ENCODE measurements around the gene MAPK8IP1. TPM values are rescaled to one million over a fixed set of nuclear protein-coding genes. Genes with fewer than 3 reads are reported as not detected.

Gene MAPK8IP1
- total RNA-seq, 1 donor from 2014 or later = 10.1 TPM

GRCh38 chr11:45846174-45846675 is 39.2 kb upstream of the MAPK8IP1 start:
- Mint-ChIP-seq H3K9me3 (ENCODE audit: unreplicated experiment) (no peaks in the 10 kb centered on the region), H3K4me3 (ENCODE audit: unreplicated experiment) (no peak overlapping the region), H3K27me3 (ENCODE audit: unreplicated experiment) (peaks cover 26% of the 10 kb centered on the region), H3K4me1 (ENCODE audit: unreplicated experiment) (peaks cover 21% of the 10 kb centered on the region), H3K27ac (ENCODE audit: unreplicated experiment) (peak overlapping the region; percentile 74), H3K36me3 (ENCODE audit: unreplicated experiment) (no peaks in the 10 kb centered on the region)
- DNase-seq (ENCODE audit: extremely low spot score, unreplicated experiment) = no peak
- TF ChIP-seq, protein P1, sequence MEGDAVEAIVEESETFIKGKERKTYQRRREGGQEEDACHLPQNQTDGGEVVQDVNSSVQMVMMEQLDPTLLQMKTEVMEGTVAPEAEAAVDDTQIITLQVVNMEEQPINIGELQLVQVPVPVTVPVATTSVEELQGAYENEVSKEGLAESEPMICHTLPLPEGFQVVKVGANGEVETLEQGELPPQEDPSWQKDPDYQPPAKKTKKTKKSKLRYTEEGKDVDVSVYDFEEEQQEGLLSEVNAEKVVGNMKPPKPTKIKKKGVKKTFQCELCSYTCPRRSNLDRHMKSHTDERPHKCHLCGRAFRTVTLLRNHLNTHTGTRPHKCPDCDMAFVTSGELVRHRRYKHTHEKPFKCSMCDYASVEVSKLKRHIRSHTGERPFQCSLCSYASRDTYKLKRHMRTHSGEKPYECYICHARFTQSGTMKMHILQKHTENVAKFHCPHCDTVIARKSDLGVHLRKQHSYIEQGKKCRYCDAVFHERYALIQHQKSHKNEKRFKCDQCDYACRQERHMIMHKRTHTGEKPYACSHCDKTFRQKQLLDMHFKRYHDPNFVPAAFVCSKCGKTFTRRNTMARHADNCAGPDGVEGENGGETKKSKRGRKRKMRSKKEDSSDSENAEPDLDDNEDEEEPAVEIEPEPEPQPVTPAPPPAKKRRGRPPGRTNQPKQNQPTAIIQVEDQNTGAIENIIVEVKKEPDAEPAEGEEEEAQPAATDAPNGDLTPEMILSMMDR (IDR thresholded peaks at IDR 0.05) = no peak

DNA sequence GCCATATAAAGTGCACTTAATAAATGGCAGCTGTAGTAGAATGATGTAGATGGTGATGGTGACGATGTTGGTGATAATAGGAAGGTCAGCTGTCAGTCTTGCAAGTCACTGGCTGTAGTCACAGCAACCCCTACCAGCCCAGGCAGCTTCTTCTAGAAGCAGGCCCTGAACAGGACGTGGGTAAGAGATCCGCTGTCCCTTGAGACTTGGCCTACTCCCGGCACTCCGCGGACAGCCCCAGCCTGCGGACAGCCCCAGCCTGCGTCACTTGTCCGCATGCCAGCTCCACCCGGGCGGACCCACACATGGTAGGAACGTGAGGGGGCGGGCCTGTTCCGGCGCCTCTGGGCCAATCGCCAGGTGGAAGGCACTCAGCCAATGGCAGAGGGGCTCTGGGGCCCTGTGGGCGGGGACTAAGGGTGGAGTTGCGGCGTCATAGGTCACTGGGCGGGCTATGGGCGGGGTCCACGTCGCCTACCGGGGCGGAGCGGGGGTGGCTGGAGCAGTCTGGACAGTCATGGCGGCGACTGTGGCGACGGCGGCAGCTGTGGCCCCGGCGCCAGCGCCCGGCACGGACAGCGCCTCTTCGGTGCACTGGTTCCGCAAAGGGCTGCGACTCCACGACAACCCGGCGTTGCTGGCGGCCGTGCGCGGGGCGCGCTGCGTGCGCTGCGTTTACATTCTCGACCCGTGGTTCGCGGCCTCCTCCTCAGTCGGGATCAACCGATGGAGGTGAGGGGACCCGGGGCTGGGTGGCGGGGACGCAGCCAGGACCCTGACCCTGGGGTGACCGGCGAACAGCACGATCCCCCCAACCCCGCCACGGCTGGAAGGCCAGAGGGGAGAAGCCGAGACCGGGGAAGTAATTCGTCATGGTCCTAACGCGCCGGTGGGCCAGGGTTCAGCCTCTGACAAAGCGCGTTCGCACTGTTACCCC is 38.2 kb upstream of the MAPK8IP1 start, which contains the start of gene CRY2:
Gene CRY2, plus strand, starts transcription at position 502 of the 937 bp plus-strand sequence. Its CDS starts 16 bp downstream, at position 518.
- peaks cover 21% of the 10 kb centered on the region for H3K4me1 Mint-ChIP-seq (ENCODE audit: unreplicated experiment)
- peak within 1 kb of the TSS; percentile 77 for H3K27ac Mint-ChIP-seq (ENCODE audit: unreplicated experiment)
- H3K36me3 Mint-ChIP-seq (ENCODE audit: unreplicated experiment) = no peaks in the 10 kb centered on the region
- no peaks in the 10 kb centered on the region for H3K9me3 Mint-ChIP-seq (ENCODE audit: unreplicated experiment)
- TF ChIP-seq, protein P1 (IDR thresholded peaks at IDR 0.05) = no peak
- H3K4me3 Mint-ChIP-seq (ENCODE audit: unreplicated experiment) = peak within 1 kb of the TSS; percentile 81
- DNase-seq (ENCODE audit: extremely low spot score, unreplicated experiment) = peak; percentile 100
- H3K27me3 Mint-ChIP-seq (ENCODE audit: unreplicated experiment) = peaks cover 19% of the 10 kb centered on the region

- peak overlapping the region; percentile 81 for H3K4me3 Mint-ChIP-seq (ENCODE audit: unreplicated experiment)
- H3K27ac Mint-ChIP-seq (ENCODE audit: unreplicated experiment) = peak overlapping the region; percentile 77
- H3K4me1 Mint-ChIP-seq (ENCODE audit: unreplicated experiment) = peaks cover 21% of the 10 kb centered on the region
- peaks cover 13% of the 10 kb centered on the region for H3K27me3 Mint-ChIP-seq (ENCODE audit: unreplicated experiment)
- TF ChIP-seq, protein P1 (IDR thresholded peaks at IDR 0.05) = peak; percentile 23
- no peaks in the 10 kb centered on the region for H3K9me3 Mint-ChIP-seq (ENCODE audit: unreplicated experiment)
- no peaks in the 10 kb centered on the region for H3K36me3 Mint-ChIP-seq (ENCODE audit: unreplicated experiment)
- no peak for DNase-seq (ENCODE audit: extremely low spot score, unreplicated experiment)
Measured at GRCh38 chr11:45847911-45848316, 37.5 kb upstream of the MAPK8IP1 start.

GRCh38 chr11:45848654-45849081 is 36.8 kb upstream of the MAPK8IP1 start:
- H3K9me3 Mint-ChIP-seq (ENCODE audit: unreplicated experiment) = no peaks in the 10 kb centered on the region
- H3K27ac Mint-ChIP-seq (ENCODE audit: unreplicated experiment) = no peak overlapping the region

More at GRCh38 chr11:45848654-45849081, 36.8 kb upstream of the MAPK8IP1 start:
- Mint-ChIP-seq H3K4me3 (ENCODE audit: unreplicated experiment) (peak overlapping the region; percentile 81), H3K36me3 (ENCODE audit: unreplicated experiment) (no peaks in the 10 kb centered on the region), H3K27me3 (ENCODE audit: unreplicated experiment) (peaks cover 10% of the 10 kb centered on the region), H3K4me1 (ENCODE audit: unreplicated experiment) (peaks cover 17% of the 10 kb centered on the region)
- TF ChIP-seq, protein P1 (IDR thresholded peaks at IDR 0.05) = no peak
- DNase-seq (ENCODE audit: extremely low spot score, unreplicated experiment) = no peak
